Dermis microvascular lymphatic vessel endothelial cell (primary cell): ENCODE data around the gene ZNF469. TPM values are rescaled to one million over a fixed set of nuclear protein-coding genes. Genes with fewer than 3 reads are reported as not detected.

Experiments
- DNase-seq, 2 donors: peaks; one replicate each; pipeline versions ENCODE4 v3.0.0 to v3.0.0-alpha.2; 2010; ENCODE audit warnings: low read depth in 2 of 2
- total RNA-seq: library from RNA; depleted of rRNA; stranded (reverse); fragments of >200 nt; gene quantifications from 2 replicates; pipeline ENCODE4 v1.2.1, GENCODE V29; 2014

ZNF469 gene
- total RNA-seq: 0.39 and 1.1 TPM in 2 replicates

- DNase-seq: peak in 1 of 2 donors; percentile 18
These were observed at the start of gene ZNF469 for GRCh38 chr16:88382491-88383400. TSS of gene ZNF469 (plus strand) at chr16:88382959. CDS start at chr16:88427471, 44,512 bp downstream.

GRCh38 chr16:88333848-88334777 is 48.6 kb upstream of the ZNF469 start:
- DNase-seq: no peak

GRCh38 chr16:88334778-88335720 is 47.7 kb upstream of the ZNF469 start:
- no peak for DNase-seq

- DNase-seq: no peak
These were observed 45.7 kb upstream of the ZNF469 start for GRCh38 chr16:88337021-88337420.

GRCh38 chr16:88337538-88337937 is 45.2 kb upstream of the ZNF469 start:
- DNase-seq: no peak

- peak in 1 of 2 donors; percentile 37 for DNase-seq
These were observed 44.6 kb upstream of the ZNF469 start for GRCh38 chr16:88338111-88338510.

GRCh38 chr16:88338896-88339295 is 43.9 kb upstream of the ZNF469 start:
- DNase-seq: no peak

- no peak for DNase-seq
These were observed 42.6 kb upstream of the ZNF469 start for GRCh38 chr16:88339930-88340754.

- no peak for DNase-seq
These were observed 42.0 kb upstream of the ZNF469 start for GRCh38 chr16:88340755-88341150.

- no peak for DNase-seq
These were observed 41.0 kb upstream of the ZNF469 start for GRCh38 chr16:88341551-88342290.

- DNase-seq: no peak
These were observed 40.3 kb upstream of the ZNF469 start for GRCh38 chr16:88342491-88342890.

- no peak for DNase-seq
These were observed 39.4 kb upstream of the ZNF469 start for GRCh38 chr16:88343271-88343791.

- DNase-seq: no peak
These were observed 38.2 kb upstream of the ZNF469 start for GRCh38 chr16:88344411-88345030.

- DNase-seq: no peak
These were observed 37.6 kb upstream of the ZNF469 start for GRCh38 chr16:88345031-88345720.

GRCh38 chr16:88345721-88346560 is 36.8 kb upstream of the ZNF469 start:
- no peak for DNase-seq

- no peak for DNase-seq
These were observed 35.9 kb upstream of the ZNF469 start for GRCh38 chr16:88346680-88347505.
